Thoracic aorta (tissue), 2 donors: ENCODE results near the gene FAM237B. TPM values are rescaled to one million over a fixed set of nuclear protein-coding genes. Genes with fewer than 3 reads are reported as not detected.

Experiments
- ATAC-seq: fragments of 150-250 bp; one replicate; pipeline ENCODE4 v1.8.0; 2017; ENCODE audit warnings: low read depth; ENCODE audit not compliant: insufficient number of reproducible peaks, low FRiP score
- DNase-seq: peaks from one replicate; pipeline ENCODE4 v3.0.0-alpha.2; 2020; ENCODE audit warnings: low spot score
- H3K27ac ChIP-seq, 2 donors: fragments of 200-600 bp; sonication (generic); 1 replicate in 1 of 2; 2 replicates in 1 of 2; pipeline ENCODE4 v1.5.1; 2016; ENCODE audit warnings: mild to moderate bottlenecking in 2 of 2, moderate library complexity in 2 of 2
- H3K27me3 ChIP-seq: fragments of 200-600 bp; sonication (generic); replicated peaks from 2 replicates; pipeline ENCODE4 v1.6.0; 2016; ENCODE audit warnings: mild to moderate bottlenecking; ENCODE audit not compliant: insufficient read depth
- H3K36me3 ChIP-seq: fragments of 200-600 bp; sonication (generic); one replicate; pipeline ENCODE4 v1.5.1; 2016
- H3K4me1 ChIP-seq, 2 donors: fragments of 200-600 bp; sonication (generic); 1 replicate in 1 of 2; 2 replicates in 1 of 2; pipeline versions ENCODE4 v1.5.1 to v1.6.0; 2016; ENCODE audit warnings: low read depth in 2 of 2, mild to moderate bottlenecking in 1 of 2; ENCODE audit not compliant: control insufficient read depth in 1 of 2
- H3K4me3 ChIP-seq: fragments of 200-600 bp; sonication (generic); 2 replicates; pipeline ENCODE4 v1.5.1; 2016; ENCODE audit warnings: mild to moderate bottlenecking
- H3K9me3 ChIP-seq: fragments of 200-600 bp; sonication (generic); 2 replicates; pipeline ENCODE4 v1.5.1; 2016
- total RNA-seq, 2 donors: library from RNA; depleted of rRNA; stranded (reverse); fragments of >200 nt; gene quantifications; one replicate each; pipeline versions ENCODE4 v1.1.0 to v1.2.3, GENCODE V29; 2016
- TF ChIP-seq, protein P1 (sequence below): fragments of 200-600 bp; sonication (generic); IDR thresholded peaks from one replicate; pipeline ENCODE4 v1.5.1; 2019; ENCODE audit warnings: antibody characterized with exemption

The FAM237B gene
- total RNA-seq, 2 donors from 2014 or later, result not detected

GRCh38 chr7:90313907-90314306 lies 7.2 kb downstream of the FAM237B start:
- Histone ChIP-seq H3K27me3 (no peaks in the 10 kb centered on the region), H3K4me1 (no peaks in the 10 kb centered on the region), H3K36me3 (no peaks in the 10 kb centered on the region), H3K27ac (no peak overlapping the region), H3K4me3 (no peak overlapping the region), H3K9me3 (no peaks in the 10 kb centered on the region)
- no peak for DNase-seq
- ATAC-seq, result no peak
- TF ChIP-seq, protein P1, sequence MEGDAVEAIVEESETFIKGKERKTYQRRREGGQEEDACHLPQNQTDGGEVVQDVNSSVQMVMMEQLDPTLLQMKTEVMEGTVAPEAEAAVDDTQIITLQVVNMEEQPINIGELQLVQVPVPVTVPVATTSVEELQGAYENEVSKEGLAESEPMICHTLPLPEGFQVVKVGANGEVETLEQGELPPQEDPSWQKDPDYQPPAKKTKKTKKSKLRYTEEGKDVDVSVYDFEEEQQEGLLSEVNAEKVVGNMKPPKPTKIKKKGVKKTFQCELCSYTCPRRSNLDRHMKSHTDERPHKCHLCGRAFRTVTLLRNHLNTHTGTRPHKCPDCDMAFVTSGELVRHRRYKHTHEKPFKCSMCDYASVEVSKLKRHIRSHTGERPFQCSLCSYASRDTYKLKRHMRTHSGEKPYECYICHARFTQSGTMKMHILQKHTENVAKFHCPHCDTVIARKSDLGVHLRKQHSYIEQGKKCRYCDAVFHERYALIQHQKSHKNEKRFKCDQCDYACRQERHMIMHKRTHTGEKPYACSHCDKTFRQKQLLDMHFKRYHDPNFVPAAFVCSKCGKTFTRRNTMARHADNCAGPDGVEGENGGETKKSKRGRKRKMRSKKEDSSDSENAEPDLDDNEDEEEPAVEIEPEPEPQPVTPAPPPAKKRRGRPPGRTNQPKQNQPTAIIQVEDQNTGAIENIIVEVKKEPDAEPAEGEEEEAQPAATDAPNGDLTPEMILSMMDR, result no peak

DNA sequence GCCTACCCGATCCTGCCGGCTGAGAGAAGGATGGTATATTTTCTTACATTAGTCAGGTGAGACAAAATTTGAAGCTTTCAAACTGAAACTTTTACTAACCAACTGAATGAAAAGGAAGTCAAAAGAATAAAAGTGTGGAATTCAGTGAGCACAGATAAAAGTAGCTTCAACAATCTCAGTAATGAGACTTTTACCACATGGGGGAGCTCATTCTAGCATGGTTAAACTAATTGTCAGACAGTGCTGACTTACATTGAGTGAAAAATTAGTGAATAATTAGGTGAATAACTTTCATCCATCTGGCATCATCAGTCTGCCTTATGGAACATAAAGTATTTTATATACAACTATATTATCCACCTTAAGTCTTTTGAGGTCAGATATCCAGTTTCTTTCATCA lies 8.4 kb downstream of the FAM237B start:
- Histone ChIP-seq H3K36me3 (no peaks in the 10 kb centered on the region), H3K27me3 (no peaks in the 10 kb centered on the region), H3K4me3 (no peak overlapping the region), H3K27ac (no peak overlapping the region), H3K9me3 (no peaks in the 10 kb centered on the region), H3K4me1 (no peaks in the 10 kb centered on the region)
- TF ChIP-seq, protein P1, result no peak
- ATAC-seq (no peak), DNase-seq (no peak)

GRCh38 chr7:90311175-90311574 lies 9.9 kb downstream of the FAM237B start:
- peaks cover 3% of the 10 kb centered on the region for H3K36me3 ChIP-seq
- no peak overlapping the region for H3K4me3 ChIP-seq
- no peaks in the 10 kb centered on the region for H3K27me3 ChIP-seq
- DNase-seq (no peak), ATAC-seq (no peak)
- no peak overlapping the region for H3K27ac ChIP-seq
- H3K9me3 ChIP-seq, result no peaks in the 10 kb centered on the region
- H3K4me1 ChIP-seq, result no peaks in the 10 kb centered on the region
- TF ChIP-seq, protein P1, result no peak

GRCh38 chr7:90309872-90310271 lies 11.2 kb downstream of the FAM237B start:
- Histone ChIP-seq H3K36me3 (peaks cover 3% of the 10 kb centered on the region), H3K4me3 (no peak overlapping the region), H3K4me1 (no peaks in the 10 kb centered on the region), H3K27ac (no peak overlapping the region), H3K27me3 (no peaks in the 10 kb centered on the region), H3K9me3 (no peaks in the 10 kb centered on the region)
- no peak for DNase-seq
- ATAC-seq, result no peak
- TF ChIP-seq, protein P1, result no peak

DNA sequence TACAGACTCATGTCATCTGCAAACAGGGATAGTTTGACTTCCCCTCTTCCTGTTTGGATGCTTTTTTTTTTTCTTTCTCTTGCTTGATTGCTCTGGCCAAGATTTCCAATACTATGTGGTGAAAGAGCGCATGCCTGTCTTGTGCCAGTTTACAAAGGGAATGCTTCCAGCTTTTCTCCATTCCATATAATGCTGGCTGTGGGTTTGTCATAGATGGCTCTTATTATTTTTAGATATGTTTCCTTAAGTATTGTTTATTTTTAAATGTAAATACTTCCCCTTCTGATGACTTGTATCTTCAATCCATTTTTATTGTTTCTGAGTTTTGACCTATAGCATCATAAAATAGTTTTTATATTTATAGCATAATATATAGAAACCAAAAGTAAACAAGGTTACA lies 17.9 kb downstream of the FAM237B start:
- H3K4me1 ChIP-seq, result no peaks in the 10 kb centered on the region
- no peaks in the 10 kb centered on the region for H3K27me3 ChIP-seq
- TF ChIP-seq, protein P1, result no peak
- DNase-seq (no peak), ATAC-seq (no peak)
- H3K27ac ChIP-seq, result no peak overlapping the region
- peaks cover 3% of the 10 kb centered on the region for H3K36me3 ChIP-seq
- H3K9me3 ChIP-seq, result no peaks in the 10 kb centered on the region
- no peak overlapping the region for H3K4me3 ChIP-seq
